ENCODE measurements around the gene PRDM15. TPM values are rescaled to one million over a fixed set of nuclear protein-coding genes. Genes with fewer than 3 reads are reported as not detected.

Gene PRDM15
- total RNA-seq, 1 experiment from 2014 or later: 9.9 TPM

DNA sequence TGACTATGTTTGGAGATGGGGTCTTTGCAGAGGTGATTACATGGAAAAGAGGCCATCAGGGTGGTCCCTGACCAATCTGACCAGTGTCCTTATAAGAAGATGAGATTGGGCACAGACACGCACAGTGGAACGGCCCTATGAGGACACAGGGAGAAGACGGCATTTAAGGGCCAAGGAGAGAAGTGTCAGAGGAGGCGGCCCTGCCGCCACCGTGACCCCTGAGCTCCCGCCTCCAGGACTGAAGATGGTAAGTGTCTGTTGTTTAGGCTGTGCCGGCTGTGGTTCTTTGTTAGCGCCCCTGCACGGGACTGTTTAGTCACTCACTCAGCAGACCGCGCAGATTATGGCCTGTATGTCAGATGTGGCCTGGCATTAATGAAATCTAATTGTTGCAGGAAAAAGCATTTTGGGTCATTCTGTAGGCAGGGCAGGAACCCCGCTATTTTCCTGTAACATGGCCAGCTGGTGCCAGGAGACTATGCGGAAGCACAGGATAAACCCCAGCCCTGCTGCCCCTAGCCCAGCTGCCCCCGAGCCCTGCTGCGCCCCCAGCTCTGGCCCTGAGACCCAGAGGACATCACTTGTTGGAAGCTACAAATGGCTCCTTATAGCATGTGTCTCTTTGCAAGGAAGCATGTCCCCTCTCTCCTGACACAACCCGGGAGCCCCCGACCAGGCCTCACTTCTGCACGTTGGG lies 58.6 kb downstream of the PRDM15 start:
- no peak overlapping the region for H3K23ac ChIP-seq (ENCODE audit: insufficient read length, low read depth, low read length)
- H3K79me1 ChIP-seq (ENCODE audit: insufficient read depth, low read depth, low read length, poor library complexity, severe bottlenecking): no peaks in the 10 kb centered on the region
- H3K4me2 ChIP-seq (ENCODE audit: insufficient read depth, insufficient read length, low read length): no peak overlapping the region
- no peak overlapping the region for H2BK15ac ChIP-seq (ENCODE audit: low read depth, low read length)
- no peaks in the 10 kb centered on the region for H3K79me2 ChIP-seq (ENCODE audit: insufficient read depth, low read length)
- H3K14ac ChIP-seq (ENCODE audit: insufficient read depth, low read length): no peak overlapping the region
- no peak overlapping the region for H3K4ac ChIP-seq (ENCODE audit: low read depth, low read length)
- H2BK120ac ChIP-seq (ENCODE audit: low read depth, low read length, poor library complexity, severe bottlenecking): no peak overlapping the region
- H2AFZ ChIP-seq (ENCODE audit: low read length): no peak overlapping the region
- WGBS (ENCODE audit: extremely low coverage, insufficient read length, low lambda C conversion rate): no CpG with 5 or more reads among the region's 19 CpGs
- H3K4me1 Mint-ChIP-seq: no peaks in the 10 kb centered on the region
- no peak overlapping the region for H4K91ac ChIP-seq (ENCODE audit: insufficient read length, low read depth, low read length)
- no peak overlapping the region for H4K8ac ChIP-seq (replicated peaks; ENCODE audit: insufficient read length, low read depth, low read length)
- no peaks in the 10 kb centered on the region for H3K23me2 ChIP-seq (ENCODE audit: insufficient read length, low read depth, low read length, poor library complexity, severe bottlenecking)
- peak overlapping the region in 1 of 3 experiments; percentile 53; a peak in 1 of 7 replicates for H3K27ac Mint-ChIP-seq
- TF ChIP-seq, protein P1, sequence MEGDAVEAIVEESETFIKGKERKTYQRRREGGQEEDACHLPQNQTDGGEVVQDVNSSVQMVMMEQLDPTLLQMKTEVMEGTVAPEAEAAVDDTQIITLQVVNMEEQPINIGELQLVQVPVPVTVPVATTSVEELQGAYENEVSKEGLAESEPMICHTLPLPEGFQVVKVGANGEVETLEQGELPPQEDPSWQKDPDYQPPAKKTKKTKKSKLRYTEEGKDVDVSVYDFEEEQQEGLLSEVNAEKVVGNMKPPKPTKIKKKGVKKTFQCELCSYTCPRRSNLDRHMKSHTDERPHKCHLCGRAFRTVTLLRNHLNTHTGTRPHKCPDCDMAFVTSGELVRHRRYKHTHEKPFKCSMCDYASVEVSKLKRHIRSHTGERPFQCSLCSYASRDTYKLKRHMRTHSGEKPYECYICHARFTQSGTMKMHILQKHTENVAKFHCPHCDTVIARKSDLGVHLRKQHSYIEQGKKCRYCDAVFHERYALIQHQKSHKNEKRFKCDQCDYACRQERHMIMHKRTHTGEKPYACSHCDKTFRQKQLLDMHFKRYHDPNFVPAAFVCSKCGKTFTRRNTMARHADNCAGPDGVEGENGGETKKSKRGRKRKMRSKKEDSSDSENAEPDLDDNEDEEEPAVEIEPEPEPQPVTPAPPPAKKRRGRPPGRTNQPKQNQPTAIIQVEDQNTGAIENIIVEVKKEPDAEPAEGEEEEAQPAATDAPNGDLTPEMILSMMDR (conservative IDR thresholded peaks at IDR 0.05): no peak
- no peak overlapping the region for H3K27ac ChIP-seq (ENCODE audit: insufficient read length, low read depth, low read length)
- H3K4me3 Mint-ChIP-seq: no peak overlapping the region
- H2AK5ac ChIP-seq (ENCODE audit: insufficient read length, low read length): no peak overlapping the region
- no peak overlapping the region for H2BK12ac ChIP-seq (ENCODE audit: insufficient read length, low read depth, low read length)
- no peak for DNase-seq
- no peak overlapping the region for H3K9ac ChIP-seq (ENCODE audit: extremely low read depth, insufficient read length, low read length)
- H4K20me1 ChIP-seq (ENCODE audit: control insufficient read depth, insufficient read depth, insufficient read length): no peaks in the 10 kb centered on the region
- H3K9me3 ChIP-seq (ENCODE audit: control insufficient read depth, low read depth, low read length): no peaks in the 10 kb centered on the region
- no peak overlapping the region for H2BK20ac ChIP-seq (ENCODE audit: low read depth, low read length, poor library complexity, severe bottlenecking)
- no peaks in the 10 kb centered on the region for H3K9me3 Mint-ChIP-seq
- no peak overlapping the region for H4K5ac ChIP-seq (ENCODE audit: insufficient read length, low read depth, low read length)
- H3T11ph ChIP-seq (ENCODE audit: low read length): no peak overlapping the region
- no peaks in the 10 kb centered on the region for H3K27me3 ChIP-seq (ENCODE audit: insufficient read depth, low read length)
- H3K56ac ChIP-seq (ENCODE audit: insufficient read length, low read depth, low read length): no peak overlapping the region
- no peaks in the 10 kb centered on the region for H3K27me3 Mint-ChIP-seq (ENCODE audit: low read depth)
- no peaks in the 10 kb centered on the region for H3K4me1 ChIP-seq (ENCODE audit: insufficient read depth, low read length)
- H3K36me3 Mint-ChIP-seq (ENCODE audit: insufficient read depth in 1 of 3, low read depth in 3 of 3): peaks cover 0 to 25% (median 17%) of the 10 kb centered on the region in 3 experiments; a peak in 5 of 7 replicates
- H3K18ac ChIP-seq (ENCODE audit: insufficient read length, low read depth, low read length): no peak overlapping the region
- H2BK5ac ChIP-seq (ENCODE audit: insufficient read length, low read length): no peak overlapping the region

All from H9 (cell line).